GM18873 (cell line): ENCODE results near the gene TMPRSS11A.

Experiments used
- ATAC-seq: cut with Tn5 transposase; IDR thresholded peaks from one replicate; pipeline ENCODE4 v1.9.1; 2021; ENCODE audit warnings: mild to moderate bottlenecking, moderate library complexity, moderate number of reproducible peaks; ENCODE audit not compliant: unreplicated experiment, low FRiP score

TMPRSS11A gene

GRCh38 chr4:67915400-67915966, 47.8 kb downstream of the TMPRSS11A start:
- no peak for ATAC-seq

DNA sequence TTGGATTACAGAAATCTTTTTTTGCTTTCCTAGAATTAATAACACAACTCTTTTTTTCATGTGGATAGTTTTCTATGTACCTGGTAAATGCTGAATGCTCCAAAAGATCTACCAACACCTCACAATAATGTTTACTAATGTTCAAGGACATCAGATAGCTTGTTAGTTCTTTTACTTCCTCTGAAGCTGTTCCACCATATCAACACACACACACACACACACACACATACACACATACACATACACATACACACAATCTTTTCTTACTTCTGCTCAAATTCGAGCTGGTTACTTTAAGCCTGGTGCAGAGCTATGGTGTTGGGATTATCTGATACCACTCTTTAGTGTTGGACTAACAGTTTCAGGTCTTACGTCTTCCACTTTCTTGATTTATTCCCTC, 51.2 kb downstream of the TMPRSS11A start:
- no peak for ATAC-seq

GRCh38 chr4:67911638-67912037, 51.7 kb downstream of the TMPRSS11A start:
- ATAC-seq: no peak

- ATAC-seq: no peak
Observed at GRCh38 chr4:67911141-67911540, 52.2 kb downstream of the TMPRSS11A start.

GRCh38 chr4:67910585-67910905, 52.7 kb downstream of the TMPRSS11A start:
- ATAC-seq: no peak

GRCh38 chr4:67909905-67910584, 53.2 kb downstream of the TMPRSS11A start:
- ATAC-seq: no peak

DNA sequence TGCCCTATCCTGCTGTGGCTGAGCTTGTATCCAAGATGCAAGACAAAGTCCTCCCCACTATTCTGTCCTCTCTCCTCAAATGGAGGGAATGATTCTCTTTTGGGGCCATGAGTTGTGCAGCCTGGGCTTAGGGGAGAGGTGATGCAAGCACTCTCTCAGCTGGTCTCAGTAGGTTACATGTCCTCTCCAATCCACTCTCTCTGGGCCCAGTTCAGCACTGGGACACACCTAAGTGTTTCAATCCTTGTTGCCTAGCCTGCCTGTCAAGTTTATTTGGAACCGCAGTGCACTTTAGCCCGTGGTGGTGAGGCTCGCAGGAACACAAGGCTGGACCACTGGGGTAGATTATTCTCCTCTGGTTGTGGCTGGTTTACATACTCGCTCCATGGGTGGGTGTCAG, 55.6 kb downstream of the TMPRSS11A start:
- ATAC-seq: no peak

DNA sequence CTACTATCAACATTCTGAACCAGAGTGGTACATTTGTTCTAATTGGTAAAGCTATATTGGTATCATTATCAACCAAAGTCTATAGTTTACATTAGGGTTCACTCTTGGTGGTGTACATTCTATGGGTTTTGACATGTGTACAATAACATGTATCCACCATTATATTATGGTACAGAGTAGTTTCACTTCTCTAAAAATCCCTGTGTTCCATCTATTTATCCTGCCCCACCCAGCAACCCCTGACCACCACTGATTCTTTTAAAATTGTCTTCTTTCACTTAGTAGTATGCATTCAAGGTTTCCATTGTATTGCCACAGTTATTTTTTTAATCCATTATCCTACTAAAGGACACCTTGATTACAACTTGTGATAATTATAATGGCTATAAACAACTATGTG, 64.2 kb downstream of the TMPRSS11A start:
- ATAC-seq: no peak

GRCh38 chr4:67897686-67898085, 65.6 kb downstream of the TMPRSS11A start:
- ATAC-seq: no peak

- no peak for ATAC-seq
Observed at GRCh38 chr4:67896421-67897065, 66.8 kb downstream of the TMPRSS11A start.

GRCh38 chr4:67894659-67895058, 68.6 kb downstream of the TMPRSS11A start:
- no peak for ATAC-seq

- ATAC-seq: no peak
Observed at GRCh38 chr4:67892905-67893304, 70.4 kb downstream of the TMPRSS11A start.

GRCh38 chr4:67892253-67892652, 71.0 kb downstream of the TMPRSS11A start:
- no peak for ATAC-seq

- no peak for ATAC-seq
Observed at GRCh38 chr4:67891645-67892044, 71.6 kb downstream of the TMPRSS11A start.

- no peak for ATAC-seq
Observed at GRCh38 chr4:67886281-67886680, 77.0 kb downstream of the TMPRSS11A start.

DNA sequence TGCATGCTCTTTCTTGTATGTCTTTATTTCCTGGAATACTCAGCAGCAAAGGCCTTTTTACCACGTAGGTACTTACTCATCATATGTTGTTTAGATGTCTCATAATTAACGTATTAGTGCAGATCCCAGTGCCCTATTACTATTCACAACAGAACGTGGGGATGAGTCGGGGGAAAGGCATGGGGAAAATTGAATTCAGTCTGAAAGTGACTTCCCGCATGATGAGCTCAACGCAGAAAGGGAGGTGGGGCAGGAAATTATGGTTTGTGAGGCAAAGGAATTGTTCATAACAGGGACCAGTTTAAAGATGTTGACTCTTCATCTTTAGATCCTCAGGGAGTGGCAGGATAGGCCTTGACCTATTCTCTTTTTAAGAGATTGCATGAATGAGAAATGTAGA, 77.5 kb downstream of the TMPRSS11A start:
- no peak for ATAC-seq

GRCh38 chr4:67884701-67885100, 78.6 kb downstream of the TMPRSS11A start:
- ATAC-seq: no peak

DNA sequence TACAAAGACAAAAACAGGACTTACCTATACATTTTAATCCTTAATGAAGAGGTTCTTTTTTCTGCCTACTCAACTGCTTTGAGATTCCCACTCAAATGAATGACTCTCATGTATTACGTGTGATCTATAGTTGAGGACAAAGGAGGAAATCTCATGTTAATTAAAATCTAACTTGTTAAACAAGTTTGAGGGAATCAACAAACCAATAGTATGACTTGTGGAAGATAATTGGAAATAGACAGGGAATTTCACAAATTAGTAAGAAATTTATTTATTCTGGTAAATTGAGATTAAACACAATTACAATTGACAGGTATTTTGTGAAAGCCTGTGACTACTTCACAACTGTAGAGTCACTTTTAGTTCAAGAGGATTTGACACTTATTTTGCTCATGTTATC, 79.4 kb downstream of the TMPRSS11A start, which contains the start of gene TMPRSS11D:
Gene TMPRSS11D, minus strand, starts transcription at position 101 of the 400 bp plus-strand sequence. Its CDS starts 69 bp downstream, at position 32.
- no peak for ATAC-seq

DNA sequence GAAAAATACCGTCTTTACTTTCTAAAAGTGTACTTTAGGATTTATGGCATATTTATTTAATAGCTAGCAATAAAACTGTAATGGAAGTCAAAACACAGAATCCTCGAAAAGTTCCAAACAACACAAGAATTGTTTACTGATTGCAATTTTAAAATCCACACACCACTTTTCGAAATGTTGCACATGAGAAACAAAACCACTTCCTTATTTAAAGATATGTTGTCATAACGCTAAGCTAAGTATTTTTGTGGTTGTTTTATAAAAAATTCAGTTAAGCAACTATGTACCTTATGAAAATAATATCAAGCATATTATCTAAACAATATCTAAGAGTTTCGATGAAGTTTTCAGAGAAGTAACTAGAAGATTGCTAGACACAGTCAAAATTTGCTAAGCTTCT, 79.8 kb downstream of the TMPRSS11A start:
- no peak for ATAC-seq

- ATAC-seq: no peak
Observed at GRCh38 chr4:67880866-67881610, 82.3 kb downstream of the TMPRSS11A start.

DNA sequence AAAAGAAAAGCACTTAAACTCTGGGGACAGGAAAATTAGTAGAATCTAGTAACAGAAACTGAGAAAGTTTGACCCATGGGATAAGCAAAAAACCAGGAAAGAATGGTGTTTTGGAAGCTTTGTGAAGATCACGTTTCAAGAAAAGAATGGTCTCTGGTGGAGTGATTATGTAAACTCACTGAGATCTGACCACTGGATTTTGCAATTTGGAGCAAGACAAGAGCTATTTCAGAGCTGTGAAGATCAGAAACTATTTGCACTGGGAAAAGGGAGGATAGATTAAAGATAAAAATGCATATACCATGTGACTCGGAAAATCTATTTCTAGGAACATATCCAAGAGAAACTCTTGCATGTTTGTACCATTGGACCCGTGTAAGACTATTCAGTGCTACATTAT, 83.8 kb downstream of the TMPRSS11A start:
- no peak for ATAC-seq
